H1 (cell line): Measurements from ENCODE around the gene EVPL. TPM values are rescaled to one million over a fixed set of nuclear protein-coding genes. Genes with fewer than 3 reads are reported as not detected.

Experiments used
- CTCF ChIA-PET: fragments of 300-600 bp; sonication (Branson Sonifier 250); formaldehyde crosslinking; loops from one replicate; lab custom pipeline; 2021; ENCODE audit not compliant: partially characterized antibody; lab: Charles Lee
- POLR2A ChIA-PET: fragments of 300-600 bp; sonication (Branson Sonifier 250); formaldehyde crosslinking; loops from one replicate; lab custom pipeline; 2021; ENCODE audit warnings: inconsistent platforms; ENCODE audit not compliant: partially characterized antibody; lab: Charles Lee
- DNase-seq, 2 experiments: peaks; one replicate each; pipeline versions ENCODE4 v3.0.0 to v3.0.0-alpha.2; 2010 to 2022; ENCODE audit warnings: low spot score in 2 of 2, low read depth in 1 of 2, mixed read lengths in 1 of 2
- FAIRE-seq: peaks from 2 replicates; lab custom pipeline; 2011; peaks lifted over from hg19 to GRCh38; lab: Jason Lieb, UNC
- H2AFZ ChIP-seq: 2 replicates; pipeline ENCODE4 v1.8.1; 2012; ENCODE audit warnings: low read length, inconsistent platforms
- H2AK5ac ChIP-seq: 2 replicates; pipeline ENCODE4 v1.6.1; 2013; ENCODE audit warnings: low read depth, low read length
- H2BK120ac ChIP-seq: replicated peaks from 2 replicates; pipeline ENCODE3; 2013; ENCODE audit warnings: low read depth, low read length, inconsistent platforms
- H2BK12ac ChIP-seq: 2 replicates; pipeline ENCODE4 v1.6.1; 2013; ENCODE audit warnings: low read depth, low read length
- H2BK15ac ChIP-seq: 2 replicates; pipeline ENCODE4 v1.6.1; 2013; ENCODE audit warnings: low read length
- H2BK20ac ChIP-seq: 2 replicates; pipeline ENCODE4 v1.6.1; 2013; ENCODE audit warnings: low read length
- H2BK5ac ChIP-seq: 2 replicates; pipeline ENCODE4 v1.6.1; 2013; ENCODE audit warnings: low read depth, low read length
- H3K14ac ChIP-seq: 2 replicates; pipeline ENCODE4 v1.6.1; 2013; ENCODE audit warnings: inconsistent platforms; ENCODE audit not compliant: insufficient read length
- H3K18ac ChIP-seq: 2 replicates; pipeline ENCODE4 v1.6.1; 2013; ENCODE audit warnings: low read length; ENCODE audit errors: extremely low read depth
- H3K23ac ChIP-seq: 2 replicates; pipeline ENCODE4 v1.6.1; 2013; ENCODE audit warnings: inconsistent platforms; ENCODE audit not compliant: insufficient read length
- H3K23me2 ChIP-seq: 2 replicates; pipeline ENCODE4 v1.6.1; 2013; ENCODE audit warnings: low read depth, low read length
- H3K27ac ChIP-seq: 2 replicates; pipeline ENCODE4 v1.6.1; 2011; ENCODE audit warnings: low read depth, low read length, inconsistent platforms
- H3K27me3 ChIP-seq, 4 experiments: replicated peaks in 1 of 4; 1 replicate in 1 of 4; 2 replicates in 3 of 4; pipeline versions ENCODE4 v1.6.1 to v1.8.1; 2011 to 2013; ENCODE audit warnings: low read length in 3 of 4, mild to moderate bottlenecking in 3 of 4, inconsistent platforms in 2 of 4, mixed read lengths in 2 of 4, moderate library complexity in 1 of 4; ENCODE audit not compliant: control insufficient read depth in 3 of 4, insufficient read depth in 3 of 4; ENCODE audit errors: extremely low read depth in 1 of 4
- H3K36me3 ChIP-seq, 4 experiments: 2 replicates each; pipeline versions ENCODE4 v1.6.1 to v1.8.1; 2011 to 2013; ENCODE audit warnings: mild to moderate bottlenecking in 4 of 4, low read length in 3 of 4, moderate library complexity in 2 of 4, control low read depth in 1 of 4, inconsistent platforms in 1 of 4; ENCODE audit not compliant: insufficient read depth in 4 of 4, control insufficient read depth in 2 of 4
- H3K4ac ChIP-seq: replicated peaks from 2 replicates; pipeline ENCODE3; 2013; ENCODE audit warnings: low read length, low read depth, mixed read lengths, inconsistent platforms; ENCODE audit not compliant: insufficient read length
- H3K4me1 ChIP-seq, 4 experiments: replicated peaks in 1 of 4; 1 replicate in 1 of 4; 2 replicates in 3 of 4; pipeline versions ENCODE4 v1.6.1 to v1.8.1; 2011 to 2013; ENCODE audit warnings: low read length in 3 of 4, inconsistent platforms in 2 of 4, mixed read lengths in 1 of 4; ENCODE audit not compliant: insufficient read depth in 4 of 4, control insufficient read depth in 3 of 4
- H3K4me2 ChIP-seq, 2 experiments: 2 replicates each; pipeline versions ENCODE4 v1.6.1 to v1.8.1; 2011 to 2013; ENCODE audit warnings: low read depth in 2 of 2, low read length in 2 of 2, control low read depth in 1 of 2, inconsistent platforms in 1 of 2, mild to moderate bottlenecking in 1 of 2; ENCODE audit not compliant: insufficient read depth in 1 of 2
- H3K4me3 ChIP-seq, 4 experiments: fragments of 200-600, 300-600 bp in 1 of 4; sonication (generic), shearing (Covaris generic), sonication (Bioruptor Twin) in 1 of 4; 2 replicates each; pipeline versions ENCODE4 v1.5.1 to v1.8.1; 2011 to 2016; ENCODE audit warnings: low read length in 4 of 4, low read depth in 3 of 4, control low read depth in 2 of 4, inconsistent platforms in 2 of 4, mild to moderate bottlenecking in 2 of 4, mixed read lengths in 1 of 4, moderate library complexity in 1 of 4; ENCODE audit not compliant: insufficient read depth in 2 of 4; ENCODE audit errors: extremely low read depth in 1 of 4
- H3K56ac ChIP-seq: replicated peaks from 2 replicates; pipeline ENCODE3; 2013; ENCODE audit warnings: low read depth, mild to moderate bottlenecking, mixed read lengths, low read length, inconsistent platforms; ENCODE audit not compliant: insufficient read length
- H3K79me1 ChIP-seq: 2 replicates; pipeline ENCODE4 v1.6.1; 2013; ENCODE audit warnings: low read depth, low read length, control low read depth
- H3K79me2 ChIP-seq, 2 experiments: 2 replicates each; pipeline versions ENCODE4 v1.6.1 to v1.8.1; 2012 to 2013; ENCODE audit warnings: low read length in 2 of 2, mild to moderate bottlenecking in 2 of 2, inconsistent platforms in 1 of 2; ENCODE audit not compliant: insufficient read depth in 2 of 2, control insufficient read depth in 1 of 2
- H3K9ac ChIP-seq, 4 experiments: replicated peaks in 1 of 4; 1 replicate in 1 of 4; 2 replicates in 3 of 4; pipeline versions ENCODE4 v1.6.1 to v1.8.1; 2011 to 2013; ENCODE audit warnings: low read depth in 3 of 4, low read length in 3 of 4, control low read depth in 2 of 4, mild to moderate bottlenecking in 2 of 4, moderate library complexity in 2 of 4, inconsistent platforms in 1 of 4; ENCODE audit errors: extremely low read depth in 1 of 4
- H3K9me3 ChIP-seq, 2 experiments: 2 replicates each; pipeline versions ENCODE4 v1.6.1 to v1.8.1; 2012 to 2013; ENCODE audit warnings: mild to moderate bottlenecking in 2 of 2, moderate library complexity in 2 of 2, control low read depth in 1 of 2, inconsistent platforms in 1 of 2, low read depth in 1 of 2, low read length in 1 of 2, mixed read lengths in 1 of 2; ENCODE audit not compliant: insufficient read depth in 2 of 2
- H4K20me1 ChIP-seq, 2 experiments: replicated peaks in 1 of 2; 2 replicates each; pipeline versions ENCODE3 to v1.8.1; 2011 to 2013; ENCODE audit warnings: inconsistent platforms in 2 of 2, low read length in 2 of 2, mild to moderate bottlenecking in 1 of 2; ENCODE audit not compliant: insufficient read depth in 2 of 2, control insufficient read depth in 1 of 2
- H4K5ac ChIP-seq: 2 replicates; pipeline ENCODE4 v1.6.1; 2013; ENCODE audit warnings: low read length, low read depth, mixed read lengths, inconsistent platforms; ENCODE audit not compliant: insufficient read length
- H4K8ac ChIP-seq: 2 replicates; pipeline ENCODE4 v1.8.0; 2013; ENCODE audit warnings: mild to moderate bottlenecking, moderate library complexity, low read length, inconsistent platforms; ENCODE audit not compliant: insufficient read depth; ENCODE audit errors: extremely low read depth
- H4K91ac ChIP-seq: replicated peaks from 2 replicates; pipeline ENCODE3; 2013; ENCODE audit warnings: low read length, mixed read lengths, inconsistent platforms; ENCODE audit not compliant: insufficient read length
- JUND ChIP-seq: IDR thresholded peaks from 2 replicates; pipeline ENCODE4 v1.6.1; 2011; ENCODE audit warnings: mild to moderate bottlenecking, improper control_type of control experiment, low read length
- KDM4A ChIP-seq: IDR thresholded peaks from one replicate; pipeline ENCODE4 v1.7.1; 2012; ENCODE audit warnings: low read depth, mild to moderate bottlenecking, moderate library complexity, low read length, inconsistent platforms; ENCODE audit not compliant: severe bottlenecking
- PHF8 ChIP-seq: fragments of 200-600 bp; sonication (generic); conservative IDR thresholded peaks from 2 replicates; pipeline ENCODE4 v1.7.1; 2012; ENCODE audit warnings: low read depth, mild to moderate bottlenecking, inconsistent platforms, low read length, moderate library complexity
- SIX5 ChIP-seq: IDR thresholded peaks from 2 replicates; pipeline ENCODE4 v1.6.1; 2011; ENCODE audit warnings: mild to moderate bottlenecking, low read depth, low read length
- TEAD4 ChIP-seq: IDR thresholded peaks from 2 replicates; pipeline ENCODE4 v1.6.1; 2012; ENCODE audit warnings: low read depth, low read length, inconsistent platforms, mixed read lengths
- WGBS, 2 experiments: shearing (Covaris generic) in 1 of 2; methylation state at CpG; one replicate each; pipeline versions ENCODE4 v1.1.6 to v1.1.7; 2013 to 2015; ENCODE audit warnings: low lambda C conversion rate in 2 of 2, mixed read lengths in 2 of 2, inconsistent platforms in 1 of 2, low coverage in 1 of 2, missing lambda C conversion rate in 1 of 2; ENCODE audit not compliant: insufficient replicate concordance in 2 of 2, insufficient coverage in 1 of 2, insufficient read length in 1 of 2; ENCODE audit errors: extremely low coverage in 1 of 2, missing lambda C conversion rate in 1 of 2; 5-methylcytosine and 5-hydroxymethylcytosine counted together
- polyA plus RNA-seq, 7 experiments: library from polyadenylated mRNA; depleted of rRNA in 3 of 7; stranded (reverse) in 5 of 7; unstranded in 2 of 7; fragments of >200 nt in 5 of 7; fragments of 200-250 nt in 2 of 7; gene quantifications; 1 replicate in 5 of 7; 2 replicates in 1 of 7; 4 replicates in 1 of 7; pipeline versions ENCODE4 v1.2.1 to v1.2.3, GENCODE V29; 2011 to 2013; ENCODE audit warnings: missing spikeins in 2 of 7, mixed read lengths in 2 of 7
- total RNA-seq: library from RNA; stranded (reverse); fragmentation: NEBNext Ultra II Directional; extraction: Animal tissue kit (Norgen Biotek cat#: 25700); gene quantifications from 2 replicates; pipeline ENCODE4 v1.2.1, GENCODE V29; 2021
- TF ChIP-seq, protein P1 (sequence below): IDR thresholded peaks from 2 replicates; pipeline ENCODE4 v1.6.1; 2011; ENCODE audit warnings: low read length, improper control_type of control experiment

The EVPL gene
- total and polyA plus RNA-seq, 2 of the 8 experiments (the other 6 are each of a cell fraction or from before 2014, with no cell fraction given) = 0.20 to 0.99 TPM

DNA sequence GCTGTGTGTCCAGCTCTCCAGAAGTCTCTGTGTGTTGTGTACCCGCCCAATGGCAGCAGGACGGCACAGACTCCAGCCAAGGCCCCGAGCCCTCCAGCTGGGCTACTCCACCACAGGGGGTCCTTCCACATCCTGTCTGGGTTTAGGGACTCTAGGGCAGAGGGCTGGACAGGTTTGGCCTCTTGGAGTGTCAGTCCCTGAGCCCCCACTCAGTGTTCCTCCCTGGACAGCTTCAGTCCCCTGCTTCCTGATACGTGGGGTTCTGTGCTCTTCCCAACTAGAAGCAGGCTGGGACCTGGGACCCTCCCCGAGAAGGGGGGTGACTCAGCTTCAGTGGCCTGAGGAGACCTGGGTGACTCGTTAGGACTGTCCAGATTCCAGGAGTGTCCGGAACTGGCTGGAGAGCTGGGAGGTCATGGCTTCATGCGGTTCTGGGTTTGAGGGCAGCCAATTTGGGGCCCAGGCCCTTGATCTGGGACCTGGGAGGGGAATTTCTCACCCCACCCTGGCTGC is 22.3 kb downstream of the EVPL start:
- no peaks in the 10 kb centered on the region for H3K79me2 ChIP-seq
- H2BK5ac ChIP-seq = no peak overlapping the region
- H3K79me1 ChIP-seq = no peaks in the 10 kb centered on the region
- H3K4me3 ChIP-seq = no peak overlapping the region
- H3K4ac ChIP-seq = no peak overlapping the region
- no peaks in the 10 kb centered on the region; a peak in 2 of 7 replicates for H3K4me1 ChIP-seq
- no peak overlapping the region for H3K4me2 ChIP-seq
- H3K27me3 ChIP-seq = no peaks in the 10 kb centered on the region
- no peak overlapping the region for H2BK12ac ChIP-seq
- H3K9ac ChIP-seq = no peak overlapping the region
- H2BK120ac ChIP-seq = no peak overlapping the region
- no peak overlapping the region for H2BK20ac ChIP-seq
- no peaks in the 10 kb centered on the region for H3K23me2 ChIP-seq
- no peak overlapping the region for H4K91ac ChIP-seq
- no peak overlapping the region for H2AK5ac ChIP-seq
- H3K23ac ChIP-seq = no peak overlapping the region
- ChIA-PET CTCF (interaction anchor here (1.0 to 32.0 kb wide), 19 partner anchors 9 to 377 kb away, joined by 3 to 885 read pairs (median 5); partner anchors contain the start of genes EVPL, MRPL38 and TRIM65), POLR2A (interaction anchor here (0.8 to 1.6 kb wide), 7 partner anchors 9 to 109 kb away, joined by 3 to 6 read pairs (median 3); partner anchors contain the start of genes FBF1 and MRPL38)
- 96% methylated on average over 8 of the region's 8 CpGs; no CpG with 5 or more reads in 1 of the 2 experiments for WGBS, 2 experiments
- H2BK15ac ChIP-seq = no peak overlapping the region
- no peak overlapping the region for H4K5ac ChIP-seq
- DNase-seq (no peak), FAIRE-seq (no peak)
- no peak overlapping the region for H3K56ac ChIP-seq
- H4K20me1 ChIP-seq = no peaks in the 10 kb centered on the region
- H4K8ac ChIP-seq = no peak overlapping the region
- H3K36me3 ChIP-seq = no peaks in the 10 kb centered on the region; a peak in 2 of 8 replicates
- H3K27ac ChIP-seq = no peak overlapping the region
- no peak overlapping the region for H3K18ac ChIP-seq
- no peak overlapping the region for H3K14ac ChIP-seq
- no peak overlapping the region for H2AFZ ChIP-seq
- H3K9me3 ChIP-seq = no peaks in the 10 kb centered on the region; a peak in 1 of 4 replicates
- TF ChIP-seq JUND (no peak), PHF8 (no peak), TEAD4 (no peak), SIX5 (no peak), KDM4A (no peak)
- TF ChIP-seq, protein P1, sequence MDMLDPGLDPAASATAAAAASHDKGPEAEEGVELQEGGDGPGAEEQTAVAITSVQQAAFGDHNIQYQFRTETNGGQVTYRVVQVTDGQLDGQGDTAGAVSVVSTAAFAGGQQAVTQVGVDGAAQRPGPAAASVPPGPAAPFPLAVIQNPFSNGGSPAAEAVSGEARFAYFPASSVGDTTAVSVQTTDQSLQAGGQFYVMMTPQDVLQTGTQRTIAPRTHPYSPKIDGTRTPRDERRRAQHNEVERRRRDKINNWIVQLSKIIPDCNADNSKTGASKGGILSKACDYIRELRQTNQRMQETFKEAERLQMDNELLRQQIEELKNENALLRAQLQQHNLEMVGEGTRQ = no peak
